Osteocyte (in vitro differentiated cells): ENCODE data around the gene TRIP12. TPM values are rescaled to one million over a fixed set of nuclear protein-coding genes. Genes with fewer than 3 reads are reported as not detected.
"Not testable (repeated sequence)": the region's sequence is repeated elsewhere in the genome, so short reads cannot be mapped to it uniquely, and the experiment has no call there.

Experiments used
- DNase-seq: peaks from one replicate; pipeline ENCODE4 v3.0.0; 2021; ENCODE audit warnings: mixed read lengths; ENCODE audit not compliant: unreplicated experiment; ENCODE audit errors: extremely low spot score
- H3K27ac Mint-ChIP-seq: one replicate; pipeline ENCODE4 v1.8.0; 2021; ENCODE audit warnings: mild to moderate bottlenecking, mixed read lengths; ENCODE audit not compliant: unreplicated experiment
- H3K27me3 Mint-ChIP-seq: one replicate; pipeline ENCODE4 v1.8.0; 2021; ENCODE audit warnings: mixed read lengths; ENCODE audit not compliant: unreplicated experiment
- H3K36me3 Mint-ChIP-seq: one replicate; pipeline ENCODE4 v1.8.0; 2021; ENCODE audit warnings: mixed read lengths; ENCODE audit not compliant: unreplicated experiment
- H3K4me1 Mint-ChIP-seq: one replicate; pipeline ENCODE4 v1.8.0; 2021; ENCODE audit warnings: mixed read lengths; ENCODE audit not compliant: unreplicated experiment
- H3K4me3 Mint-ChIP-seq: one replicate; pipeline ENCODE4 v1.8.0; 2021; ENCODE audit warnings: mild to moderate bottlenecking, moderate library complexity, mixed read lengths; ENCODE audit not compliant: unreplicated experiment
- H3K9me3 Mint-ChIP-seq: one replicate; pipeline ENCODE4 v1.8.0; 2021; ENCODE audit warnings: mixed read lengths; ENCODE audit not compliant: unreplicated experiment
- total RNA-seq: library from RNA; stranded (reverse); gene quantifications from 2 replicates; pipeline ENCODE4 v1.2.1, GENCODE V29; 2021
- TF ChIP-seq, protein P1 (sequence below): fragments of 200-600 bp; sonication (generic); IDR thresholded peaks from 2 replicates; pipeline ENCODE4 v1.5.0; 2021; ENCODE audit warnings: antibody characterized with exemption, mild to moderate bottlenecking, moderate library complexity

The TRIP12 gene
- total RNA-seq, 1 donor from 2014 or later = 272 TPM

DNA sequence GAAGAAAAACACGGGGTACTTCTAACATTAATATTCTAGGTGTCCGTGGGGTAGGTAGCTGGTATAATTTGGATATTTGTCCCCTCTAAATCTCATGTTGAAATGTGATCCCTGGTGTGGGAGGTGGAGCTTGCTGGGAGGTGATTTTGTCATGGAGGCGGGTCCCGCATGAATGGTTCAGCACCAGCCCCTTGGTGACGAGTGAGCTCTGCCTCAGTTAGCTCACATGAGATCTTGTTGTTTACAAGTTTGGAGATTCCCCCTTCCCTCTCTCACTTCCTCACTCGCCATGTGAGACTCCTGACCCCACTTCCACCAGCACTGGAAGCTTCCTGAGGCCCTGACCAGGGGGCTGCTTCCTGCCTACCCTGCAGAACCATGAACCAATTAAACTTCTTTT lies 172.0 kb downstream of the TRIP12 start:
- DNase-seq = no peak
- Mint-ChIP-seq H3K27ac (no peak overlapping the region), H3K9me3 (peaks cover under 1% of the 10 kb centered on the region), H3K4me3 (no peak overlapping the region), H3K4me1 (no peaks in the 10 kb centered on the region), H3K27me3 (no peaks in the 10 kb centered on the region), H3K36me3 (peaks cover 2% of the 10 kb centered on the region)
- TF ChIP-seq, protein P1, sequence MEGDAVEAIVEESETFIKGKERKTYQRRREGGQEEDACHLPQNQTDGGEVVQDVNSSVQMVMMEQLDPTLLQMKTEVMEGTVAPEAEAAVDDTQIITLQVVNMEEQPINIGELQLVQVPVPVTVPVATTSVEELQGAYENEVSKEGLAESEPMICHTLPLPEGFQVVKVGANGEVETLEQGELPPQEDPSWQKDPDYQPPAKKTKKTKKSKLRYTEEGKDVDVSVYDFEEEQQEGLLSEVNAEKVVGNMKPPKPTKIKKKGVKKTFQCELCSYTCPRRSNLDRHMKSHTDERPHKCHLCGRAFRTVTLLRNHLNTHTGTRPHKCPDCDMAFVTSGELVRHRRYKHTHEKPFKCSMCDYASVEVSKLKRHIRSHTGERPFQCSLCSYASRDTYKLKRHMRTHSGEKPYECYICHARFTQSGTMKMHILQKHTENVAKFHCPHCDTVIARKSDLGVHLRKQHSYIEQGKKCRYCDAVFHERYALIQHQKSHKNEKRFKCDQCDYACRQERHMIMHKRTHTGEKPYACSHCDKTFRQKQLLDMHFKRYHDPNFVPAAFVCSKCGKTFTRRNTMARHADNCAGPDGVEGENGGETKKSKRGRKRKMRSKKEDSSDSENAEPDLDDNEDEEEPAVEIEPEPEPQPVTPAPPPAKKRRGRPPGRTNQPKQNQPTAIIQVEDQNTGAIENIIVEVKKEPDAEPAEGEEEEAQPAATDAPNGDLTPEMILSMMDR = no peak

DNA sequence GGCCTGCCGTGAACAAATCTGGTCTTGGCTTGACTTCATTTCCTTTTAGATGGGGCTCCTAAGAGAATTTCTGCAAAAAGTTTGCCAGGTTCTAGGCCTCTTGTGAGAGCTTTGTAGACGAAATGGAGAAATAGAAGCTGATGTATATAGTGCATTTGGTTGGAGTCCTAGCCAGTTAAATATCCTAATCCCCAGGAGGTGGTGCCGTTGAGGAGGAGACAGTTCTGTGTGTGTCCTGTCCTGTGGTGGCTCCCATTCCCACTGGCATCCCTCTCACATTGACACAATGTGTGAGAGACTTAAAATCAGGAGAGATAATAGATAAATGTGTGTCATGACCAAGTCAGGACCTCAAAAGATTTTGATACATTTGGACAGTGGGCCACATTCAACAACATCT lies 172.9 kb downstream of the TRIP12 start:
- Mint-ChIP-seq H3K4me1 (no peaks in the 10 kb centered on the region), H3K4me3 (no peak overlapping the region), H3K27me3 (no peaks in the 10 kb centered on the region), H3K27ac (no peak overlapping the region), H3K36me3 (peaks cover 2% of the 10 kb centered on the region), H3K9me3 (peaks cover 4% of the 10 kb centered on the region)
- TF ChIP-seq, protein P1 = no peak
- no peak for DNase-seq

DNA sequence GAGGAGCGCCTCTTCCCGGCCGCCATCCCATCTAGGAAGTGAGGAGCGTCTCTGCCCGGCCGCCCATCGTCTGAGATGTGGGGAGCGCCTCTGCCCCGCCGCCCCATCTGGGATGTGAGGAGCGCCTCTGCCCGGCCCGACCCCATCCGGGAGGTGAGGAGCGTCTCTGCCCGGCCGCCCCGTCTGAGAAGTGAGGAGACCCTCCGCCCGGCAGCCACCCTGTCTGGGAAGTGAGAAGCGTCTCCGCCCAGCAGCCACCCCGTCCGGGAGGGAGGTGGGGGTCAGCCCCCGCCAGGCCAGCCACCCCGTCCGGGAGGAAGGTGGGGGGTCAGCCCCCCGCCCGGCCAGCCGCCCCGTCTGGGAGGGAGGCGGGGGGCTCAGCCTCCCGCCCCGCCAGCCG lies 179.1 kb downstream of the TRIP12 start:
- H3K4me1 Mint-ChIP-seq, H3K27ac Mint-ChIP-seq, H3K36me3 Mint-ChIP-seq, H3K4me3 Mint-ChIP-seq, H3K27me3 Mint-ChIP-seq, DNase-seq: not testable (repeated sequence)
- H3K9me3 Mint-ChIP-seq = peaks cover 17% of the 10 kb centered on the region

DNA sequence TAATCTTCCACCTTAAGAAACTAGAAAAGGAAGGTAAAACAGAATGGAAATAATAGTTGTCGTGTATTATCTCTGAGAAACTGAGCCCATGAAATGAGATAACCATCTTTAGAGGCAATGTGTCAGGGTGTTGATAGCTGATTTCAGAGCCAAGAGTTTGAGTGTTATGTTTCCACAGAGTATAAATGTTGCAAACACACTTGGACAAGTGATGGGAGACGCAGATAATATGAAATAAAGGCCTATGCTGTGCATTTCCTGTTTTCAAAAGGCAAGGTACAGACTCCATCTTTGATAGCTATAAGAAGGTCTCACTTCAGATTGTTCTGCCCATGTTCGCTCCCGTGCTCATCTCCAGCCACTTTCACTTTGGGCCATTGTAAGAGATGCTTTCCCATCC lies 181.5 kb downstream of the TRIP12 start:
- TF ChIP-seq, protein P1 = no peak
- Mint-ChIP-seq H3K27me3 (no peaks in the 10 kb centered on the region), H3K4me1 (no peaks in the 10 kb centered on the region), H3K36me3 (no peaks in the 10 kb centered on the region), H3K4me3 (no peak overlapping the region), H3K27ac (no peak overlapping the region), H3K9me3 (peaks cover 26% of the 10 kb centered on the region)
- DNase-seq = no peak

DNA sequence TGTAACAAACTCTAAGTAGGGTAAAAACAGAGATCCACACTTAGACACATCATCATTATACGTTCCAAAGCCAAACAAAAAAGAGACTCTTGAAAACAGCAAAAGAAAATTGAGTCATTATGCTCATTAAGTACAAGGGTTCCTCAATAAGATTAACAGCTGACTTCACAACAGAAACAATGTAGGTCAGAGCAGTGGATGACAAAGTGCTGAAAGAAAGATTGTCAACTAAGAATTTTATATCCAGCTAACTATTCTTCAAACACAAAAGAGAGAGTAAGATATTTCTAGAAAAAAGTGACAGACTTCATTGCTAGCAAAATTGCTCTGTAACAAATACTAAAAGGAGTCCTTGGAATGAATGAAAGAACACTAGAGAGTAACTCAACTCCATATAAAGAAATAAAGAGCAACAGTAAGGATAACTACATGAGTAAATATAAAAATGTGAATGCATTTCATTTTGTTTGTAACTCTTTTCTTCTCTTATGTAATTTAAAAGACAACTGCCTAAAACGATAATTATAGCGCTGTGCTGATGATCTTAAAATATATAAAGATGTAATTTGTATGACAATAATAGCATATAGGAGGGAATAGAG lies 183.7 kb downstream of the TRIP12 start:
- Mint-ChIP-seq H3K9me3 (peaks cover 23% of the 10 kb centered on the region), H3K36me3 (no peaks in the 10 kb centered on the region), H3K4me1 (no peaks in the 10 kb centered on the region), H3K27ac (no peak overlapping the region), H3K4me3 (no peak overlapping the region), H3K27me3 (peaks cover 4% of the 10 kb centered on the region)
- DNase-seq = no peak
- TF ChIP-seq, protein P1 = no peak

DNA sequence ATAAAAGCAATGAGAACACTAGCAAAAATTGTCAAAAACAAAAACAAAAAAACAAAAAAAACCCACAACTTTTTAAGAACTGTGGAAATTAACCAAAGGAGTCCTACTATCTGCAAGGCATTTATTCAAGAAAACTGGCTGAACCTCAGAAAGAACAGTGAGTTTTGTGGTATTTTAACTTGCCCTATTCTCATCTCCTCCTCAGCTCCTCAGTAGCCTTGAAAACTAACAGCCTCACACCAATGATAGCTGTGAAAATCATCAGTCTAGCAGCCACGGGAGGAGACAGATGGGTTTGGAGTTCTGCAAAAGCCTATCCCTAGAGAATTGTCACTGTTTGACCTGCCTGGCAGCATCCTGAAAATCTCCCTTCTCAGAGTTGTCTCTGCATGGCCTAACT lies 187.4 kb downstream of the TRIP12 start:
- TF ChIP-seq, protein P1 = no peak
- Mint-ChIP-seq H3K27ac (no peak overlapping the region), H3K27me3 (peaks cover 4% of the 10 kb centered on the region), H3K36me3 (no peaks in the 10 kb centered on the region), H3K9me3 (peaks cover 23% of the 10 kb centered on the region), H3K4me3 (no peak overlapping the region), H3K4me1 (no peaks in the 10 kb centered on the region)
- DNase-seq = no peak
